Measurements from ENCODE around the gene DCUN1D2. TPM values are rescaled to one million over a fixed set of nuclear protein-coding genes. Genes with fewer than 3 reads are reported as not detected.

Gene DCUN1D2
- total RNA-seq, 4 donors from 2014 or later, result 18.7 to 28.4 (median 20.2) TPM

GRCh38 chr13:113537205-113537604 is 46.7 kb upstream of the DCUN1D2 start:
- Histone ChIP-seq H3K4me1 (peaks cover 0 to 10% (median 5%) of the 10 kb centered on the region in 4 donors), H3K27ac (no peak overlapping the region), H3K27me3 (no peaks in the 10 kb centered on the region), H3K9me3 (no peaks in the 10 kb centered on the region), H3K36me3 (no peaks in the 10 kb centered on the region), H3K4me3 (no peak overlapping the region)
- intact Hi-C loops (cut with DNase I; ENCODE audit: low total_unique reads) (no loop called here), in situ Hi-C loops (cut with MboI; ENCODE audit: low pct_ligation_motif_present in 1 of 4, low pct_unique_long_range_greater_than_20kb in 1 of 4, low sequenced_read_pairs in 3 of 4) (no loop called here)
- 92 to 94% methylated on average over 18 to 19 of the region's 19 CpGs for WGBS, 2 donors (ENCODE audit: low coverage in 1 of 2)
- no peak for DNase-seq
- TF ChIP-seq EP300 (IDR thresholded peaks at IDR 0.05; ENCODE audit: low read depth) (no peak), CTCF (IDR thresholded peaks at IDR 0.05) (no peak), POLR2AphosphoS5 (IDR thresholded peaks at IDR 0.05) (no peak), POLR2A (IDR thresholded peaks at IDR 0.05) (no peak)

GRCh38 chr13:113536461-113537110 is 46.1 kb upstream of the DCUN1D2 start:
- TF ChIP-seq CTCF (IDR thresholded peaks at IDR 0.05) (no peak), POLR2A (IDR thresholded peaks at IDR 0.05) (no peak), POLR2AphosphoS5 (IDR thresholded peaks at IDR 0.05) (no peak), EP300 (IDR thresholded peaks at IDR 0.05; ENCODE audit: low read depth) (no peak)
- no peaks in the 10 kb centered on the region for H3K27me3 ChIP-seq
- peaks cover 0 to 10% (median 5%) of the 10 kb centered on the region in 4 donors for H3K4me1 ChIP-seq
- DNase-seq, result no peak
- no peaks in the 10 kb centered on the region for H3K9me3 ChIP-seq
- no peak overlapping the region for H3K4me3 ChIP-seq
- WGBS, 2 donors (ENCODE audit: low coverage in 1 of 2), result 72 to 92% methylated on average over 3 to 18 of the region's 18 CpGs
- intact Hi-C loops (cut with DNase I; ENCODE audit: low total_unique reads) (no loop called here), in situ Hi-C loops (cut with MboI; ENCODE audit: low pct_ligation_motif_present in 1 of 4, low pct_unique_long_range_greater_than_20kb in 1 of 4, low sequenced_read_pairs in 3 of 4) (no loop called here)
- H3K36me3 ChIP-seq, result no peaks in the 10 kb centered on the region
- H3K27ac ChIP-seq, result no peak overlapping the region

- WGBS, 2 donors (ENCODE audit: low coverage in 1 of 2), result 42 to 56% methylated on average over 2 to 13 of the region's 13 CpGs
- in situ Hi-C loops (cut with MboI; ENCODE audit: low pct_ligation_motif_present in 1 of 4, low pct_unique_long_range_greater_than_20kb in 1 of 4, low sequenced_read_pairs in 3 of 4), result no loop called here
- Histone ChIP-seq H3K4me1 (peaks cover 0 to 10% (median 5%) of the 10 kb centered on the region in 4 donors), H3K27me3 (no peaks in the 10 kb centered on the region), H3K4me3 (no peak overlapping the region), H3K27ac (peak overlapping the region in 3 of 4 donors; percentile 39 to 67 (median 53)), H3K9me3 (no peaks in the 10 kb centered on the region), H3K36me3 (no peaks in the 10 kb centered on the region)
- intact Hi-C loops (cut with DNase I; ENCODE audit: low total_unique reads), result no loop called here
- peak; percentile 29 to 51 (median 35) for TF ChIP-seq POLR2AphosphoS5 (IDR thresholded peaks at IDR 0.05)
- TF ChIP-seq EP300 (IDR thresholded peaks at IDR 0.05; ENCODE audit: low read depth), result no peak
- no peak for TF ChIP-seq CTCF (IDR thresholded peaks at IDR 0.05)
- no peak for TF ChIP-seq POLR2A (IDR thresholded peaks at IDR 0.05)
- DNase-seq, result peak; percentile 52
These were observed 44.9 kb upstream of the DCUN1D2 start for GRCh38 chr13:113535381-113535781.

- Histone ChIP-seq H3K4me3 (no peak overlapping the region), H3K27ac (peak overlapping the region in 1 of 4 donors; percentile 67), H3K9me3 (no peaks in the 10 kb centered on the region), H3K4me1 (peaks cover 0 to 10% (median 5%) of the 10 kb centered on the region in 4 donors), H3K36me3 (no peaks in the 10 kb centered on the region), H3K27me3 (no peaks in the 10 kb centered on the region)
- in situ Hi-C loops (cut with MboI; ENCODE audit: low pct_ligation_motif_present in 1 of 4, low pct_unique_long_range_greater_than_20kb in 1 of 4, low sequenced_read_pairs in 3 of 4) (no loop called here), intact Hi-C loops (cut with DNase I; ENCODE audit: low total_unique reads) (no loop called here)
- DNase-seq, result no peak
- TF ChIP-seq EP300 (IDR thresholded peaks at IDR 0.05; ENCODE audit: low read depth), result no peak
- no peak for TF ChIP-seq CTCF (IDR thresholded peaks at IDR 0.05)
- no peak for TF ChIP-seq POLR2AphosphoS5 (IDR thresholded peaks at IDR 0.05)
- no peak for TF ChIP-seq POLR2A (IDR thresholded peaks at IDR 0.05)
- WGBS, 2 donors (ENCODE audit: low coverage in 1 of 2), result 65 to 87% methylated on average over 4 to 12 of the region's 12 CpGs
These were observed 43.8 kb upstream of the DCUN1D2 start for GRCh38 chr13:113534236-113534860.

All from transverse colon (tissue), 4 donors.